Inferior parietal cortex (tissue), 1 donor: ENCODE data around the gene SOS1.
A peak's percentile ranks its signal among the peaks of the same experiment; 100 is the strongest.
"Not testable (repeated sequence)": the region's sequence is repeated elsewhere in the genome, so short reads cannot be mapped to it uniquely, and the experiment has no call there.

Source experiments
- DNase-seq: peaks from one replicate; pipeline ENCODE4 v3.0.0-alpha.2; 2016; ENCODE audit errors: extremely low spot score

Gene SOS1

GRCh38 chr2:39139511-39140237, 18.8 kb upstream of the SOS1 start:
- no peak for DNase-seq

DNA sequence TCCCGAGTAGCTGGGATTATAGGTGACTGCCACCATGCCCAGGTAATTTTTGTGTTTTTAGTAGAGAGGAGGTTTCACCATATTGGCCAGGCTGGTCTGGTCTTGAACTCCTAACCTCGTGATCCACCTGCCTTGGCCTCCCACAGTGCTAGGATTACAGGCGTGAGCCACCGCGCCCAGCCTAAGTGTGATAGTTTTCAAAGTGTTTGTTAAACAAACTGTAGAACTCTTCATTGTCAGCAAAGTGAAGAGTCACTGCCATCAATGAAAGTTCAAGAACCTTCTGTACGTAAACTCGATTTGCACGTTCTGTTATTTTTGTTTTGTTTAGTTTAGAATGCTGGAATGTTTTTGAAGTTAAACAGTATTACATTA, 18.0 kb upstream of the SOS1 start:
- DNase-seq: no peak

GRCh38 chr2:39138187-39138836, 17.5 kb upstream of the SOS1 start:
- DNase-seq: not testable (repeated sequence)

GRCh38 chr2:39136799-39137198, 15.9 kb upstream of the SOS1 start:
- no peak for DNase-seq

- no peak for DNase-seq
Observed at GRCh38 chr2:39135690-39136259, 14.9 kb upstream of the SOS1 start.

- no peak for DNase-seq
Observed at GRCh38 chr2:39133215-39133851, 12.5 kb upstream of the SOS1 start.

- no peak for DNase-seq
Observed at GRCh38 chr2:39128919-39129391, 8.1 kb upstream of the SOS1 start.

DNA sequence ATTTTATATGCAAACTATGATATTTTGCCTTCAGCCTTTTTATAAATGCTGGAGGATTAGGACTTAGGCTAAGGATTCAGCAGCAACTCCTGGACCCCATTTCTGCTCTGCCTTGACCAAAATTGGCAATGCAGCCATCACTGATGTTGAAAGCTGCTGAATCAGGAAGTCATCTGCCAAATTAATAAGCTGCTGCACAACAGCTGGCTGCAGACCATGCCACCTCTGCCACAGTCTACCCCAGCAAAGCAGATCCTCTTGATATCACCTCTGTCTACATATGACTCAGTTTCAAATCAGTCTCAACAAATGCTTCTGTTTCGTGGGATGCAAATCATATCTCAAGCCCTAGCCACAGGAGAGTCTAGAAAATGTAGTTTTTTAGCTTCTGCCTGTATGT, 7.1 kb upstream of the SOS1 start:
- DNase-seq: no peak

DNA sequence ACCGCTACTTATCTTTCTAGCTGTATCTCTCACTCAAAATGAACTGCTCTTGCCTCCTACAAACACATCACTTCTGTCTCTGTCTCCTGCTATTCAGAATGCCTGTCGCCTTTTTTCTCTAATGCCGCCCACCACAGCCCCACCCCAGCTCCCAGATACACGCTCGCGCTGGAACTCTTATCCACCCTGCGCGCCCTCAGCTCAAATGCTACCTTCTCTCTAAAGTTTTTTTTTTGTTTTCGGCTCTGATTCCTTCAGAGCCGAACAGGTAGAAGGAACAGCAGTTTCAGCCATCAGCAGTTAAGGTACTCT, 3.9 kb upstream of the SOS1 start:
- DNase-seq: no peak

DNA sequence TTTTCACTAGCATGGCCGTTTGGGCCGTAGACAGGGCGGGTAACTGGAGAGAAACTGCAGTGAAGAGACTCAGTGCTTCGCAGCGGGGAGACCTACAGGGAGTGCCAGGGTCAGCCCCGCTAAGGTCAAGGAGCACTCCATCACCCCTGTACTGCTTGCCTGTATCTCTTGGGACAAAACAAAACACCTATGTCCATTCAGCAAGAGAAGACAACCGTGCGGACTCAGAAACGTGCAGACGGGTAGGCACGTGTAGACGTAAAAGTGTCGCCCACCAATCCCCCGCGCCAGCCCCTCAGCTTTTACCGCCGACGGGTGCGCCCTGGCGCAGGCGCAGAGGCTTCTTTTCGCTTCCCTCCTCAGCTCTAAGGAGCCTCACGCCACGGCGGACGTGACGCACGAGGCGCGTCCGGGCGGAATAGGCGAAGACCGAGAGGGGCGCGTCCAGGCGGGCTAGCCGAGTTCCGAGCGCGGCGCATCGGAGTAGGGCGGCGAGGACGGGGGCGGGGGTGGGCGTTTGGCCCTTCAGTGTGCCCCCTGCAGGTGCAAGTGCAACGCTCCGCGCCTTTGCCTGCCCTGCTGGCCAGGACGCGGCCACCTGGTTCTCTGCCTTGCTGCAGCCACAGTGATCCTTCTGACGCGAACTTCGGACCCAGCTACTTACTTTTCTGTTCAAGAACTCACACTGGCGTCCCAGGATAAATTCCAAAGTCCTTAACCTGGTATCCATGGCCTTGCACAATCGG, 3.3 kb upstream of the SOS1 start:
- DNase-seq: peak; percentile 96

DNA sequence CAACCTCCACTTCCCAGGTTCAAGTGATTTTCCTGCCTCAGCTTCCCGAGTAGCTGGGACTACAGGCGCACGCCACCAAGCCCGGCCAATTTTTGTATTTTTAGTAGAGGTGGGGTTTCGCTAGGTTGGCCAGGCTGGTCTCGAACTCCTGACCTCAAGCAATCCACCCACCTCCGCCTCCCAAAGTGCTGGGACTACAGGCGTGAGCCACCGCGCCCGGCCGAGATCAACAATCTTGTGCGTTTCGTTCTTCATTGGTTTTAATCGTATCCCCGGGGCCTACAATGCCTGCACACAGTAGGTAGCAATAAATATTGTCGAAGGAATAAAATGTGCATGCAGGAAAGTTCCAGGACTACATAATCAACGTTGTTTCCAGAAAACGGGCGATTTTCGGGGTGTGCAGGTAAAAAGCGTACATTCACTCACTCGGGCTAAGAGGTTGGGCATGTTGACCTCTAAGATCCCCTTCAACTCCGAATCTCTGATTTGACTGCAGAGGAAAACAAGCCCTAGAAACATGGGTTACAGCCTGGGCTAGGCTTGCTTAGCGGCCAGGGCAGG, 2.7 kb upstream of the SOS1 start:
- no peak for DNase-seq

DNA sequence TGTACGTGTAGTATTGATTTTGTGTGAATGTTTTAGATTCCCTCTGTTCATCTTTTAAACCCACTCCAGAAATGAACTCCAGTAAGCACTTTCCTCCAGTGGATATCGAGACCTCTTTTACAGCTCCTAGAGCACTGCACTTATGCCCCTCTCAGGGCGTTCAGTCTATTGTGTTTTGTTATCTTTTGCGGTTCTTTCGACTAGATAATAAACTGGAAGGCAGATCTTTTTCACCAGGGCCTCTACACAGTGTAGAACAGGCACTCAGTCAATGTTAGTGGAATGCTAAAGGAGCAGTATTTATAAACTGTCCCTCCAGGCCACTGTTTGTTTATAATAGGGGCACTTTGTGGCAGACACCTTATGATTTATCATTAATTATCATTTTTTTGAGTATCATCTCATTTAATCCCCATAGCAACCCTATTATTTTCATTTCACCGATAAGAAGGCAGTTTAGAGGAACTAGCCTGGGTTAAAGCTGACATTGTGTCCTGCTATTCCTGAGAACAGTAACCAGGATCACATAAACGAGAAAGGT, 742 bp upstream of the SOS1 start:
- DNase-seq: no peak

DNA sequence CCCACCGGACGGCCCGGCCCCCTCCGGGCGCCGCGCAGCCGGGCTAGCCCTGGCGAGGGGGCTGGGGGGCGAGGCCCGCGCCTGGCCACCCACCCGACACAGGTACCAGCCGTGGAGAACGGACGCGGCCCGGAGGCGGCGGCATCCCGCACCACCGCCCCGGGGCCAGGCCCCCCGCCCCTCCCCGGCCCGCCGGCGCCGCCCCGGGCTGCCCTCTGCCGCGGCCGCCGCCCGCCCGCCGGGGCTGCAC, 405 bp downstream of the SOS1 start:
- no peak for DNase-seq

GRCh38 chr2:39119732-39120520, 925 bp downstream of the SOS1 start:
- peak; percentile 35 for DNase-seq

DNA sequence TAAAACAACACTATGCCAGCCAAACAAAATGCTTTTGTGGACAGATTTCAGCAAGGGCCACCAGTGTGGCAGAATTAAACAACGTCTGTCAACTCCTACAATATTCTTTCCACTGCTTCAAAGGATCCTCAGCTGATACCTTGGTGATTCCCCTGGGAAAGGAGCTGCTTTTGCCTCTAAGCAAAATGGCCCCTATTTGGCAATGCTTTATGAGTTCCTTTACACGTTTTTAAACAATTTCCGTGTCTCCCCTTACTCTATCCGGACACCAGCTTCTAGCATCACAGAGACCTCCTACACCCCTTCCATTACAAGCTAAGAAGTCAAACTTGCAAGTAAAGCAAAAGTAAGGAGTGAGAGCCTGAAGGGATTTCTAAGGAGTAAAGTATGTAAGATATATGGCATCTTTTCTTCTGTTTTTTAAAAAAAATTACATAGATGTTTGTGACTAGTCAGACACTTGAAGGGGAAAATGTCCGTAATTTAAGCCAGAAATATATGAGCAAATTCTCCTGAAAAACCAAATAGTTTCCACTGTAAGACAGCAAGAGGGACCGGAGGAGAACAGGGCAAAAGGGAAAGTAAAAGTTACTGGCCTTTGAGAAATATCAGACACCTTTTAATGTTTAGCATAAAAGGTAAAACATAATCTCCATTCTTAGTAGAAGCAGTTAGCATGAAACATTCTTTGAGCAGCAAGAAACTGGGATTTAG, 1.9 kb downstream of the SOS1 start:
- DNase-seq: no peak

DNA sequence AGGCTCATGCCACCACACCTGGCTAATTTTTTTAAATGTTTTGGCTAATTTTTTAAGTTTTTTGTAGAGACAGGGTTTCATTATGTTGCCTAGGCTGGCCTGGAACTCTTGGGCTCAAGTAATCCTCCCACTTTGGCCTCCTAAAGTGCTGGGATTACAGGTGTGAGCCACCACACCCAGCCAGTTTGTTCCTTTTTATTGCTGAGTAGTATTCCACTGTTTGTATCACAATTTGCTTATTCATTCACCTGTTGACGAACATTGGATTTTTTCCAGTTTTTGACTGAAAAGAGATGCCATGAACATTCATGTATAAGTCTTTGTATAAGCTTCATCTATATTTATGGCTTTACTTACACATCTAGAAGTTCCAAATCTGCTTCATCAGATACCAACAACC, 5.3 kb downstream of the SOS1 start:
- no peak for DNase-seq

DNA sequence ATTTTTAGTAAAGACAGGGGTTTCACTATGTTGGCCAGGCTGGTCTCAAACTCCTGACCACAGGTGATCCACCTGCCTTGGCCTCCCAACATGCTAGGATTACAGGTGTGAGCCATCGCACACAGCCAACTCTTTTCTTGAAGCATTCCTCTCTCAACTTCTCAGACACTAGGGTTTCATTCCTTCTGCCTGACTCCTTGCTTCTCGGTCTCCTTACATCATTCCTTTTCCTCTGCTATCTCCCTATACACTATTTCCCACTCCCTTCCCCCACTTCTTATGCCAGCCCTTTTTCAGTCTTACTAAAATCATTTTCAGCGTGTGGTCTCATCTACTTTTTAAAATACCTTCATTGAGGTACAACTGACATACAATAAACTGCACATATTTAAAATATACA, 6.1 kb downstream of the SOS1 start:
- no peak for DNase-seq

DNA sequence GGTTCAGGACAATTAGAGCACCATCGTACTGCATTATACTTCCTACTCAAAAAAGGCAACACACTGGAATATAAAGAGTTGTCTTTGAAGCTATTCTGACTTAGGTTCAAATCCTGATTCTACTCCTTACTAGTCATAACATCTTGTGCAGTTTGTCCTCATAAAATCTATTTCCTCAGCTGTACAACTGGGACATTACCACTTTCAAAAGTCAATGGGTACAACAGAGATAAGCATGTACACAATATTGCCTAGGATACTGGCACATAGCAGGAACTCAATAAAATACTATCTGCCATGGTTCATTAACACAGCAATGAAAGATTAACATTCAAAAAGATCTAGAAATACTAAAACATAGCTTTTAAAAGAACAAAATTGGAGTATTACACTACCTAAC, 11.3 kb downstream of the SOS1 start:
- no peak for DNase-seq

- DNase-seq: no peak
Observed at GRCh38 chr2:39108377-39108776, 12.5 kb downstream of the SOS1 start.

DNA sequence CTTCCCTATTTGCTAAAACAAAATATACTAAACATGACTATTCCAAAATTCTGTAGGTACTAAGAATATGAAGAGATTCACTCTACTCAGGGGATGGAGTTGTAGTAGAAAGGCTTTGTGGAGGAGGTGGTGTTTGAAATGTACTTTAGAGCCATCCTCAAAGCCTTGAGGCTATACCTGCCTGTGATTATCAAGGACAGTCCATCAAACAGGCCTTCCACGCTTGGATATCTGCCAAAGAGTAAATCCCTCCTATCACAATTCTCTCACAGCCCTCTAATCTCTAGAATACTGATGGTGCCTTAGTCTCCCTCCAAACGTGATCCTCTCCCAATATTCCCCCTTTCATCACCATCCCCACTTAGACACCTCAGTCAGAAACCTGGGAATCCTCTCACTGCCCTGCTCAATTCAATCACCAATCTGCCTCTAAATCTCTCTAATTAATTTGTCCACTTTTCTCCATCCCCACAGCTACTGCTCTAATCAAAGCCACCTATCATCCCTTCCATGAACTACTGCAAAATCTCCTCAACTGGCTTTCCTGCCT, 13.1 kb downstream of the SOS1 start:
- DNase-seq: no peak
